ENCODE data around the gene UGT1A8.
"Not testable (repeated sequence)": the region's sequence is repeated elsewhere in the genome, so short reads cannot be mapped to it uniquely, and the experiment has no call there.

UGT1A8 gene

GRCh38 chr2:233643128-233643527 is 25.7 kb downstream of the UGT1A8 start:
- DNase-seq = no peak

DNA sequence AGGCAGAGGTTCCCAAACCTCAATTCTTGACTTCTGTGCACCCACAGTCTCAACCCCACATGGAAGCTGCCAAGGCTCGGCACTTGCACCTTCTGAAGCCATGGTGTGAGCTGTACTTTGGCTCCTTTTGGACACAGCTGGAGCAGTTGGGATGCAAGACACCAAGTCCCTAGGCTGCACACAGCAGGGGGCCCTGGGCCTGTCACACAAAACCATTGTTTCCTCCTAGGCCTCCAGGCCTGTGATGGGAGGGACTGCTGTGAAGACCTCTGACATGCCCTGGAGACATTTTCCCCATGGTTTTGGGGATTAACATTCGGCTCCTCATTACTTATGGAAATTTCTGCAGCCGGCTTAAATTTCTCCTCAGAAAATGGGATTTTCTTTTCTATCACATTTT is 28.6 kb downstream of the UGT1A8 start:
- DNase-seq = not testable (repeated sequence)

GRCh38 chr2:233650981-233651380 is 33.5 kb downstream of the UGT1A8 start:
- DNase-seq = no peak

DNA sequence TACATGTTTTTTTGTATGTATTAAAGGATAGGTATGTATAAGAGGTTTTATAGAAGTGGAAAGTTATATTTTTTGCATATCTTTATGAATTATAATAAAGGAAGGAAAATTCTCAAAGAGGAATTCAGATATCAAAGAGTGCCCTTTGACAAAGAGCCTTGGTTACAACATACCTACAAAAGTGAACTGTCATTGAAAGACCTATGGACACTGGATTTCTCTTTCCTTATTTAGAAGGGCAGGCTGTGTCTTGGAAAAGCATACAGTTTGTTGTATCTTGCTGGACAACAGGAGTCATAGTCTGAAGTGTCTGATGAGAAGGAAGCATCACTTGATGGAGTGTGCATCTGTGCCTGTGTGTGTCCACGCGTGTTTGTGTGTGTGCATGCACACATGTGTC is 34.0 kb downstream of the UGT1A8 start:
- no peak for DNase-seq

DNA sequence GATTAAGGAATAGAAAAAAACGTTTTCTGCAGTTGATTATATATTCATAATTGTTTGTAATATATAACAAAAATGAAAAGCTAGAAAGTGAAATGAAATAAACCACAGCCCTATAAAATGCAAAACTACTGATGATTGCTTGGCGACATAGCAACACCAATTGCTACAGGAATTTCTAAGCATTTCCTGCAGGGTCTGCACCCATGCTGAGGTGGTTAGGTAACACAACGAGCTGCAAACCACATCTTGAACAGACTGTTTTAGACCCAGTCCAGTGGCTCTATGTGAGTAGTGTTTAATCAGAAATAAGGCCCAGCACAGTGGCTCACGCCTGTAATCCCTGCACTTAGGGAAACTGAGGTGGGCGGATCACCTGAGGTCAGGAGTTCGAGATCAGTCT is 37.1 kb downstream of the UGT1A8 start:
- no peak for DNase-seq

DNA sequence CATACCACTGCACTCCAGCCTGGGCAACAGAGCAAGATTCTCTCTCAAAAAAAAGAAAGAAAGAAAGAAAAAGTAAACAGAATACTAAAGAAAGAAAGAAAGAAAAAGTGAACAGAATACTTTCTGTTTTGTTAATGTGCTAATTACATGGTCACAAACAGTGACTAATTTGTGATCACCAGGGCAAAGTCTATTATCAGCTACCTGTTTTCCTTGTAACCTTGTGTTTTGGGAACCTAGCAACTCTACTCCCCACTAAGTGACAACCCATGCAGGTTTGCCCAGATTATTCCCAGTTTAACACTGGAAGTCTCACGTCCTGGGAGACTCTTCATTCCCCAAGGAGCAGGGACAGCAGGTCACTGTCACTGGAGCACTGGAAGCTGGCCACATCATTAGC is 37.6 kb downstream of the UGT1A8 start:
- DNase-seq = no peak

- not testable (repeated sequence) for DNase-seq
Observed at GRCh38 chr2:233655943-233656342, 38.5 kb downstream of the UGT1A8 start.

DNA sequence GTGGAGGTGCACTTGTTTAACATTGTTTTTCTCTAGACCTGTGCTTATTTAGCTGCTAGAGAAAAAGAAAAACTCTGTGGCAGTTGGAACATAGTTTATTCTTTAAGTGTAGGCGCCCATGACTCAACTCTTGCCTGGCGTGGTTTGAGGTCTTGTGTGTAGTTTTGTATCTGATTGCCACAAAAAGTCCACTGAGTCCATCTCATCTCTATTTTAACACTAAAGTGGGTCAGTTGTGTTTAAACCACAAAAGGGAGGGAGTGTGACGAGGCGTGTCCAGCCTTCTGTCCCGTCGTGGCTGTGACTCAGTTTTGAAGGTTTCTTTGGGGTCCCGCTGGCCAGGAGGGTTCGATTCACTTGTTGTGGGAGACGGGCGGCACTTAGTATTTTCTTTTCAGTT is 39.0 kb downstream of the UGT1A8 start:
- DNase-seq = no peak

DNA sequence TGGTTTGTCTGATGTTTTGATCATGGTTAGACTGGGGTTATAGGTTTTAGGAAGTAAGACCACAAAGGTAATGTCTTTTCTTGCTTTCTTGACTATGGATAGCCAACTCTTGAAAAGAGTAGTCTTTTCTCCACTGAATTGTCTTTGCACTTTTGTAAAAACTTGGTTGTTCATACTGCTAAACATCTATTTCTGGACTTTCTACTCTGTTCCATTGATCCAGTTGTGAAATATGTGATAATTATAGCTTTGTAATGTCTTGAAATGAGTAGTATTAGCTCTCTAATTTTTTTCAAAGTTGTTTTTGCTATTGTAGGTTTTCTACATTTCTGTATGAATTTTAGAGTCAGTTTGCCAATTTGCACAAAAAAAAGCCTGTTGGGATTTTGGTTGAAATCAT is 41.2 kb downstream of the UGT1A8 start:
- DNase-seq = no peak

GRCh38 chr2:233663911-233664310 is 46.5 kb downstream of the UGT1A8 start:
- no peak for DNase-seq

DNA sequence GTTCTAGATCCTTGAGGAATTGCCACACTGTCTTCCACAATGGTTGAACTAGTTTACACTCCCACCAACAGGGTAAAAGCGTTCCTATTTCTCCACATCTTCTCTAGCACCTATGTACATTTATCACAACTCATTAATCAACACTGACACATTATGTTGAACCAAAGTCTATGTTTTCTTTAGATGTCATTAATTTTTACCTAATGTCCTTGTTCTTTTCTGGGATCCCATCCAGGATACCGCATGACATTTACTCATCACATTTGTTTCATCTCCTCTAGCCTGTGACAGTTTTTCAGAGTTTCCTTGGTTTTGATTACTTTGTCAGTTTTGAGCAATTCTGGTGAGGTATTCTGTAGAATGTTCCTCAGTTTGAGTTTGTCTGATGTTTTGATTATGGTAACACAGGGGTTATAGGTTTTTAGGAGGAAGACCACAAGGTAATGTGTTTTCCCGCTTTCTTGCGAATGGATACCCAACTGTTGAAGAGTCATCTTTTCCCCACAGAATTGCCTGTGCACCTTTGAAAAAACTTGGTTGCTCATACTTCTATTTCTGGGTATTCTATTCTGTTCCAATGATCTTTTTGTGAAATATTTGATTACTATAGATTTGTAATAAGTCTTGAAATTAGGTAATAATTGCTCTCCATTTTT is 51.3 kb downstream of the UGT1A8 start:
- no peak for DNase-seq

DNA sequence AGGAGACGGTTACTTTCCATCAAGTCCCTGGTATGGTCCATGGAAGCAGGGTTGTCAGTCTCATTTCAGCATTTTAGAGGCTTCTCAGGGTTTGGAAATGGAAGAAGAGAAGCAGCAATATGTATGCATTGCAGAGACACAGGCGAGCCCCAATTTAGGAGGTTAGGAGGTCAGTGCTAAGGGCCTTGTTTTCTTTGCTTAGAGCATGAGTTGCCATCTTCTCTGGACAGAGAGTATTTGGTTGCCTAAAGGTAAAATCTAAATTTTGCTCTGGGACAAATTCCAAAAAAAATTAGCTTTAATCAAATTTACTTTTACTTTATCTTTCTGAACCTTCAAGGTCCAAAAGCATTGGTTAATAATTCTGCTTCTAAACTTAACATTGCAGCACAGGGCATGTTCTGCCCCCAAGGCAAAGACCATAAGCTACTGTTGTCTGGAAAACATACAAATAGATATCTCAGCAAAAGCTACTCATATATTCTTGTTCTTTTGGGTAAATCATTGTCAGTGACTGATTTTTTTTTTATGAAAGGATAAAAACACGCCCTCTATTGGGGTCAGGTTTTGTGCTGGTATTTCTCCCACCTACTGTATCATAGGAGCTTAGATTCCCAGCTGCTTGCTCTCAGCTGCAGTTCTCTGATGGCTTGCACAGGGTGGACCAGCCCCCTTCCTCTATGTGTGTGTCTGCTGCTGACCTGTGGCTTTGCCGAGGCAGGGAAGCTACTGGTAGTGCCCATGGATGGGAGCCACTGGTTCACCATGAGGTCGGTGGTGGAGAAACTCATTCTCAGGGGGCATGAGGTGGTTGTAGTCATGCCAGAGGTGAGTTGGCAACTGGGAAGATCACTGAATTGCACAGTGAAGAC is 54.1 kb downstream of the UGT1A8 start, which contains the start of gene UGT1A9:
Gene UGT1A9, plus strand, starts transcription at position 609 of the 872 bp plus-strand sequence. Its CDS starts 37 bp downstream, at position 646.
- no peak for DNase-seq

- no peak for DNase-seq
Observed at GRCh38 chr2:233672886-233673285, 55.5 kb downstream of the UGT1A8 start.

GRCh38 chr2:233673896-233674295 is 56.5 kb downstream of the UGT1A8 start:
- DNase-seq = no peak

- DNase-seq = no peak
Observed at GRCh38 chr2:233674314-233674713, 56.9 kb downstream of the UGT1A8 start.

DNA sequence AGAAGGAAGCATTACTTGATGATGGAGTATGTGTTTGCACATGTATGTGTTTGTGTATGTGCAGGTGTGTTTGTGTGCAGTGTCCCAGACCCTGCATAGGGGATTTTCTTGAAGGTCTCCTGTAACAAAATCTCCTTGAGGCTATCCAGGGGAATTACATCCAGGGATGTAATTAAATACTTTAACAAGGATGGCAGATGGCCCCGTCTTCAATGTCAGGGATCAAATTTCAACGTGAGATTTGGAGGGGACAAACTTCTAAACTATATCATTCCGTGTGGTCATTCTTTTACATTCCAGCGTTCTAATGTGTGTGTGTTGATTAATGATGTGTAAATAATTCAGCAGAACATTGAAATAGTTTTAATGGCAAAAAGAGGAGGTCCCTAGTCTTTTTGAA is 57.6 kb downstream of the UGT1A8 start:
- no peak for DNase-seq

DNA sequence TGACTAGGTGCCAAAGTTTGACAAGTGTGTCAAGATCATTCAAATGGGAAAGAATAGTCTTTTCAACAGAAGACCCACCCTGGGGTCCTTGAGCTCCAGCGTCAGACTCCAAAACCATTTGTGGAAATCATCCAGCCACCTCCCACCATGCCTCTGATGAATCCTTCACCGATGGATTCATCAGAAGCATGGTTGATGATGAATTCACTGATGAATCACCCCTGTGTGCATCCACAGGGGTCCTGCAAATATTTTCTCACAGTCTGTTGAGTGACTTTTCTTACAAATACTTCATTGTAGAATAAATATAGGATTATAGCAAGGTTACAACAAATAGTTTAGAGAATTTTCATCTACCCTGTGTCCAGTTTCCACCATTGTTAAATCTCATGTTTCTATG is 58.6 kb downstream of the UGT1A8 start:
- no peak for DNase-seq

DNA sequence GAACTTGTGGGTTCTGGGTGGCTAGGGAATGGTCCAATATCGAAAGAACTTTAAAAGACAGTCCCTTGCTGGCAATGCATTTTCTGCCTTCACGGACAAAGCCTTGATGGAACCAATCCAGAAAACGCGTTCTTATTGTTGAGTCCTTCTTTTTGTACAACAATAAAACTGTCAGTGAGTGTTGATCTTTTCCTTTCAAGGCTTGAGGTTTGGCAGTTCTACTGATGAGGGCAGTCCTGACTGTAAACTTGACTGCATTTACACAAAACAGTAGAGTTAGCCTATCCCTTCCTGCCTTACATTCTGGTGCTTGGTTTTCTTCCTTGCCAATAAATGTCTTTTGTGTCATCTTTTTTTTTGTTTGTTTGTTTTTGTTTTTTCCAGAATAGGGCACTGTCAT is 61.8 kb downstream of the UGT1A8 start:
- no peak for DNase-seq

GRCh38 chr2:233680361-233681045 is 63.1 kb downstream of the UGT1A8 start:
- DNase-seq = no peak

DNA sequence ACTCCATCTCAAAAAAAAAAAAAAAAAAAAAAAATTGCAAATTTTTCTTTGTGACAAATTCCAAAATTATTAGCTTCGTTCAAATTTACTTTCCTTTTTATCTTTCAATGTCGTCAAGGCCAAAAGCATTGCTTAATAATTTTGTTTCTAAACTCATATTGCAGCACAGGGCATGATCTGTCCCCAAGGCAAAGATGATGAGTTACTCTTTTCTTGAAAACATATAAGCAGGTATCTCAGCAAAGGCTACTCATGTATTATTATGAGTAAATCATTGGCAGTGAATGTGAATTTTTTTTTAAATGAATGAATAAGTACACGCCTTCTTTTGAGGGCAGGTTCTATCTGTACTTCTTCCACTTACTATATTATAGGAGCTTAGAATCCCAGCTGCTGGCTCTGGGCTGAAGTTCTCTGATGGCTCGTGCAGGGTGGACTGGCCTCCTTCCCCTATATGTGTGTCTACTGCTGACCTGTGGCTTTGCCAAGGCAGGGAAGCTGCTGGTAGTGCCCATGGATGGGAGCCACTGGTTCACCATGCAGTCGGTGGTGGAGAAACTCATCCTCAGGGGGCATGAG is 64.2 kb downstream of the UGT1A8 start, which contains the start of gene UGT1A7:
Gene UGT1A7, plus strand, starts transcription at position 381 of the 579 bp plus-strand sequence. Its CDS starts 37 bp downstream, at position 418.
- DNase-seq = no peak

DNA sequence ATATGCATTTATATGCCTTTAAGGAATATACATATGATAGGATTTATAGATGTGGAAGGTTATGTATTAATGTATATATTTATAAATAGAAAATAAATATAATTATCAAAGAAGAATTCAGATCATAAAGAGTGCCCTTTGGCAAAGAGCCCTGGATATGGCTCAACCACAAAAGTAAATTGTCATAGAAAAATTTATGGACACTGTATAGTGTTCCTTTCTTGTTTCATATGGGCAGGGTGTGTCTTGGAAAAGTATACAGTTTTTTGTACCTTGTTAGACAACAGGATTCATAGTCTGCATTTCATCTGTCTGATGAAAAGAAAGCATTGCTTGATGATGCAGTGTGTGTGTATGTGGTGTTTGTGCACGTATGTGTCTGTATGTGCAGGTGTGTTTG is 67.2 kb downstream of the UGT1A8 start:
- no peak for DNase-seq

DNA sequence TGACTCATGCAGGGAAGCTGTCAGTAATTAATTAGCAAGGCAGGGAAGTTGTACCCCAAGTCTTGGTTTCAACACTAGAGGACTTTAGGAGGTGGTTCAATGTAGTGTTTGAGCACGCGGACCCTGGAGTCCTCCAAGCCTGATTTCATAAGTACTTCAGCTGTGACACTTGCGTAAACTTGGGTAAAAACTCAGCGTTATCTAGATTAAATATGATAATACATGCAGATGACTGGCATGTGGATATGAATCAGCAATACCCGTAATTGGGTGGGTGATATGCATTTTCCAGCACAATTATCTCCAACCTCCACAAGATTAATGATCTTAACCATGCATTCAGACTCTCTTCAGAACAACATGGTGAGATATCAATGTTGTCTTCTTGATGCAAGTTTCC is 69.5 kb downstream of the UGT1A8 start:
- DNase-seq = no peak

- no peak for DNase-seq
Observed at GRCh38 chr2:233688341-233688740, 70.9 kb downstream of the UGT1A8 start.
